Tibial nerve (tissue), 4 donors: ENCODE data around the gene CDYL.

Source experiments
- EP300 ChIP-seq, 2 donors: sonication (generic); formaldehyde crosslinking; IDR thresholded peaks; one replicate each; pipeline ENCODE4 v1.6.1; 2017; ENCODE audit warnings: antibody characterized with exemption in 2 of 2, mild to moderate bottlenecking in 1 of 2
- TF ChIP-seq, protein P1 (sequence below), 5 experiments: fragments of 200-600 bp in 3 of 5; fragments of 450-650 bp in 2 of 5; sonication (generic) in 3 of 5; IDR thresholded peaks; one replicate each; pipeline ENCODE4 v1.5.1; 2016 to 2019; ENCODE audit warnings: antibody characterized with exemption in 5 of 5, mild to moderate bottlenecking in 3 of 5, moderate library complexity in 2 of 5

DNA sequence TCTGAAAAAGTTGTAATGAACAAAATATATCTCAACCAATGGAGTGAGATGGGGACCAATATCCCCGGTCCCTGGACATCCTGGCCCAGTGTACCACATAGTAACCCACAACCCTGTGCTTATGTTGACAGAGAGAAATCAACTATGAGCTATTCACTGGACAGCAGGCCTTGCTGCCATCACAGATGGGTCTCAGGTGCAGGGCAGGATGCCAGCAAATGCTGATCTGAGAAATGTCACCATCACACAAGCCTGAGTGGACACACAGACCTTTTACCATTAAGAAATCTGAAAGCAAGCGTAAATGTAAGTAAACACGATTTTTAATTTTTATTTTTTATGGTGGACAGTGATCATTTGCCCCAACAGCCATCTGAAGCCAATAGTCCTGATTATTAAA lies 218.5 kb downstream of the CDYL start:
- TF ChIP-seq, protein P1, sequence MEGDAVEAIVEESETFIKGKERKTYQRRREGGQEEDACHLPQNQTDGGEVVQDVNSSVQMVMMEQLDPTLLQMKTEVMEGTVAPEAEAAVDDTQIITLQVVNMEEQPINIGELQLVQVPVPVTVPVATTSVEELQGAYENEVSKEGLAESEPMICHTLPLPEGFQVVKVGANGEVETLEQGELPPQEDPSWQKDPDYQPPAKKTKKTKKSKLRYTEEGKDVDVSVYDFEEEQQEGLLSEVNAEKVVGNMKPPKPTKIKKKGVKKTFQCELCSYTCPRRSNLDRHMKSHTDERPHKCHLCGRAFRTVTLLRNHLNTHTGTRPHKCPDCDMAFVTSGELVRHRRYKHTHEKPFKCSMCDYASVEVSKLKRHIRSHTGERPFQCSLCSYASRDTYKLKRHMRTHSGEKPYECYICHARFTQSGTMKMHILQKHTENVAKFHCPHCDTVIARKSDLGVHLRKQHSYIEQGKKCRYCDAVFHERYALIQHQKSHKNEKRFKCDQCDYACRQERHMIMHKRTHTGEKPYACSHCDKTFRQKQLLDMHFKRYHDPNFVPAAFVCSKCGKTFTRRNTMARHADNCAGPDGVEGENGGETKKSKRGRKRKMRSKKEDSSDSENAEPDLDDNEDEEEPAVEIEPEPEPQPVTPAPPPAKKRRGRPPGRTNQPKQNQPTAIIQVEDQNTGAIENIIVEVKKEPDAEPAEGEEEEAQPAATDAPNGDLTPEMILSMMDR (IDR thresholded peaks at IDR 0.05), result no peak
- no peak for TF ChIP-seq EP300 (IDR thresholded peaks at IDR 0.05)
